Pons (tissue), 1 donor: ENCODE measurements around the gene BAHCC1.

Experiments used
- DNase-seq: peaks from one replicate; pipeline ENCODE4 v3.0.0-alpha.2; 2016; ENCODE audit warnings: low spot score

Gene BAHCC1

DNA sequence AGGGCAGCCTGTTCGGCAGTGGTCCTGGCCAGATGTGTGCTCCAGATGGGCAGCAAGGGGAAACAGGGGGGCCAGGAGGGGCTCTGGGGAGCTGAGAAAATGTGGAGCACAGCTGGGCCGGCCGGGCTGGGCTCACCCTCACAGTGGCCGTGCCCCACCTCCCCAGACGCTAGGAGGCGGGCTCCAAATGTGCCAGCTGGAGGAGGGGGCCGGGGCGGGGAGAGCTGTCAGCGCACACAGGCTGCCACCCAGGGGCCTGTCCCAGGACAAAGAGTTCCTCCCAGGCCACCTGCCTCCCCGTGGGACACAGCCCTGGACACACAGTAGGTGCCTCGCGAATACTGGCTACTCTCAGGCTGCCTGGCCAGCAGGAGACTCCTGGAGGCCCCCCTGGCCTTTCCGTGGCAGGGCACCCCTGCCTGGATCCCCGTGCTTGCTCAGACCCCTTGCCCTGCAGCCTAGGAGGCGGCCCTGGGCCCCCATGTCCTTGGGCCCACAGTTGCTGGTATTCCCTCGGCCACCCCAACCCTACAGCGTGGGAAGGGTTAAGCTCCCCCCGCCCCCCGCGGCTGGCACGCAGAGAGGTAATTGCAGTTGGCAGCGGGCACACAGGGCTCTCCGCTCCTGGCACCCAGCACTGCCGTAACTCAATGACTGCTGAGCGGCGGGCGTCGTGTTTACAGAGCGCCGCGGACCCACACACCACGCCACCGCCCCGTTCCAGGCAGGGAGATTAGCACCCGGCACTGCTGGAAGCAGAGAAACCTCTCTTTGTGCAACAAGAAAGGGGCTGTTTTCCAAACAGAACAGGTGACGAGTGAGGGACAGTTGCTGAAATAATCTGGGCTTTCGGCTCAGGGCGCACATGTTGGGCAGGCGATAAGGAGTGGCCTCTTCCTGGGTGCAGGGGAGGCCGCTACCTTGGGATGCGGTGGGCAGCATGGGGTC lies 32.2 kb downstream of the BAHCC1 start:
- DNase-seq, result peak; percentile 86

DNA sequence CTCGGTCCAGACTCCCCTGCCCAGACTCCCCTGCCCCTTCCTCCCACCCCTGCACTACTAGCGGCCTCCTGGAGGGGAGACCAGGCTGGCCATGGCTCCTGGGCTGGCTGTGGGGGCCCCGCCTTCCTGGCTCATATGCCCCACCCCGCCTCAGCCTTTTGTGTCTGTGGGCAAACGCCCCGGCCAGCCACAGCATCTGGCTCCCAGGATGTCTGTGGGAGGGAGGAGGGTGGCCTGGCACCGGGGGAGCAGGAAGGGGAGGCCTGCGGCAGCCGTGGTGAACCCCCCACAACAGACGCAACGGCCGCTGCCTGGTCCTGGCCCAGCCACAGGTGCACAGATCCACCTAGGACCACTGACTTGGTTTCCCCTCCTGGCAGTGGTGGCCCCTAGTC lies 32.9 kb downstream of the BAHCC1 start:
- peak; percentile 65 for DNase-seq

DNA sequence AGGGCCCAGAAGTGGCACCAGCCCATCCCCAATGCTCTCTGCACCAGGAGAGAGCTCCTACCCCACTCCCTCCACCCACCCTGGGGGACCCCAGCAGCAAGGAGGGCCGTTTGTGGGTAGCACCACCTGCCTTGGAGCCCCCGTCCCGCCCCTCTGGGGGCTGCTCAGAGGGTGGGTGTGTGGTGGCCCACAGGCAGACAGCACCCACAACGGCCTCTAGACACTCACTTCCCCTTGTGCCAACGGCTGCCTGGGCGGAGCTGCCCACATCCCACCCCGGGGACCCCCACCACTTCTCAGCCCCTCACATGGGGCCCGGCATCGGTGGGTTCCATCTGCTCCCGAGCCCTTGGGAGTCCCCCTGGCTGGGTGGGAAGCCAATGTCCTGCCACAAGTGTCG lies 33.3 kb downstream of the BAHCC1 start:
- no peak for DNase-seq

DNA sequence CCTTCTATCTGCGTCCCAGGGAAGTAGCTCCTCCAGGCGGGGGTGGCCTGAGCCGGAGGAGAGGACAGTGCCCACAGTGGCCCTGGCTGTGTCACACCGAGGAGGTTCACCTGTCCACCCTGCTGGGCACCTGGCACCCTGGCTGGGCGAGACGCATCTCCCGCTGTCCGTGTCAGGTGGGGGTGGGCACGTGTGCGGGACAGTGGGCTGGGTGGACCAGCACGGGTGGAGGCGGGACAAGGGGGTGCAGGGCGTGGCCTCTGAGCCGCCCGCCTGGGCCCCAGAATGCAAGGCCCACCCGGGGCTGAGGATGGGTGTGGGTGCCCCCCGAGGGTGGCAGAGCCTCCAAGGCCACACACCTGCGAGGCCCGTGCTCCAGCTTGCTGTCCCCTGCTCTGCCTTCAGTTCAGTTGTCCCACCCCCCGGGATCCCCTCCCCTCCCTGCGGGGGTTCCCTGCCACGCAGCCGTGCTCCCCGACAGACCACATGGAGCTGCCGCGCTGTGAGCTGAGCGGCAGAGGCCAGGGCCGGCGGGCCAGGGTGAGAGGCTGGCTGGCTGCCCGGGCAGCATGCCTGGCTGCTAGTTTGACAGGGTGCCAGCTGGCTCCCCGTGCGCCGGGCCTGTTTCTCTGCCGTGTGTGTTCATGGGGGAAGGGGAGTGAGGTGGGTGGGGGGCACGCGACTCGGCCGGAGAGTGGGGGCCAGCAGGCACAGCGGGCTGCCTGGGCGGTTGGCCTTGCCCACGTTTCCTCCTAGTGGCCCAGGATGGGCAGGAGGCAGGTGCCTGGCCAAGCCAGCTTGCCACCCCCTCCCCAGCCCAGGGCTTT lies 33.9 kb downstream of the BAHCC1 start:
- DNase-seq, result peak; percentile 78

DNA sequence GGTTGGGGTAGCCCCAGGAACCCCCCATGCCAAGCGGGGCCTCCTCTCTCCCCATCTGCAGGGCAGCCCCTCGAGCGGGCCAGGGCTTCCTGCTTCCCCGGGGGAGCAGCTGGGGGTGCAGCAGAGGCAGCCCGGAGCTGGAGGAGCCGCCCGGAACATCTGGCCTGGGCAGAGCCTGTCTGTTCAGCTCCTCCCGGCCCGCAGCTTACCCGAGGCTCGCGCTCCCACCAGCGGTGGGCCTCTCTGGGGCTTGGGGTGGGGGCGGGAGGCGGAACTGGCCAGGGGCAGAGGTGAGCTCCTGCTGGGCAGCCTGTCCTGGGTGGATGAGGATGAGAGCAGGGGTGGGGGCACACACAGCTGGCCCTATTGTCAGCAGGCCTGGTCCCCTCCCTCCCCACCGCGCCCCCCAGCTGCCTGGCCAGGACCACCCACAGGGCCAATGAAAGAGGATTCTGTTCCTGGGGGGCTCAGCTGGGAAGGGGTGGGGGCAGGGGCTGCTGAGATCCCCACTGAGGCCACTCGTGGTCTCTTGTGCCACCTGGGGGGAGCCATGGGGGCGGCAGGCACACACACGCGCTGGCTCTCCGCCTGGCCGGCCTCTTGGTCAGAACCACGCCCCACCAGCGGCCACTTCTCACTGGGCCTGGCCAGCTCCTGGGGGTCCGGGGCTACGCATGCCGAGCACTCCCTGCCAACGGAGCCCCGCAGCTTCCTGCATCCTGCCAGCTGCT lies 34.7 kb downstream of the BAHCC1 start:
- DNase-seq, result no peak

DNA sequence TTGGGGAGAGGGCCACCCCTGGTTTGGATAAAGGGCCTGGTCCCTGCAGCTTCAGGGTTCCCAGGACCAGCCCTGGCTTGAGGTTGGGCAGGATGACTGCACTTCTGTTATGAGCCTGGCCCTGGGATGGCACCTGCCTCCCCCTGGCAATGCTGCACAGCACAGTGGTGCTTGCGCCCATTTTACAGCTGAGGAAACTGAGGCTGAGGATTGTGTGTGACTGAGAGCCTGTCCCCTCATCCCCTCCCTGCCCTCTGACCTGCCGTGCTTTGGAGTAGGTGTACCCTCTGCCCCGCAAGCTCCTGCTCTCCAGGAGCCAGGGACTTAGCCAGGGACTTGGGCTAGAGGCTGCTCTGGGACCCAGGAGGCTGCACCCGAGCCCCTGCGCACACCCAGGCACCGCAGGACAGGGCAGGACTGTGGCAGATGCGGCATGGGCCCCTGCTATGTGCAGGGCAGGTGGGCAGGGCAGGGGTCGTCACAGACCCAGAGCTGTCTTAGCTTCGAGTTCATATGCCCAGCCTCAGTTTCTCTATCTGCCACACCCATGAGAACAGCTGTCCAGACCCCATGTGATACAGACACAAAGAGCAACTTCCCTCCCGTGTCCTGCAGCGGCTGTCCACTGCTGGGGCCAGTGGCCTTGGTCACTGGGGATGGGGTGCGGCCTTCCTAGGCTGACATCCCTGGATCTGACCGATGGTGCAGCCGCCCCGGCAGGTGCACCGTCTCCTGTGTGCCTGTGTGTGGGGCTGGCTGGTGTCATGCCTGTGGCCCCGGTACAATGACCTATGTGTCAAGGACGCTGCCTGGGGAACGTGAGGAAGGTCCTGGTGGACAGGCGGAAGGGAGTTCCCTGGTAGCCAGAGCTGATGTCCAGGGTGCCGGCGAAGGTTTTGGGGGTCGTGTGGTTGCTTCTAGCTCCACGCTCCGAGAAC lies 36.6 kb downstream of the BAHCC1 start:
- no peak for DNase-seq

DNA sequence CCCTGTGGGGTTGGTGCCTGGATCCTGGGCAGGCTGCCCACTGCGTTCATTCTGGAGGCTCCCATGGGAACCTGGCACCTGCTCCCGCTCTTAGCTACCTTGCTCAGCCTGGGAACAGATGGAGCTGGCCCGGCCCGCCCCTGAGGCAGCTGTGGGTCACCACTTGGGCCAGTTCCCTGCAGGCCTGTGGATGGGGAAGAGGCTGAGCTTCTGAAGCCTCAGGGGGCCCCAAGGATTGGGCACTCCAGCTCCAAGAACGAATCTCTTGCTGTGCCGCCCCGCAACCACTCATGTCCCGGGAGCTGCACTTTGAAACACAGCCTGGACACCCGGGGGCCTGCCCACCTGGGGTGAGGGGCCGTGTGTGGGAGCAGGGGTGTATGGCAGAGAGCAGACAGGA lies 37.7 kb downstream of the BAHCC1 start:
- peak; percentile 14 for DNase-seq

DNA sequence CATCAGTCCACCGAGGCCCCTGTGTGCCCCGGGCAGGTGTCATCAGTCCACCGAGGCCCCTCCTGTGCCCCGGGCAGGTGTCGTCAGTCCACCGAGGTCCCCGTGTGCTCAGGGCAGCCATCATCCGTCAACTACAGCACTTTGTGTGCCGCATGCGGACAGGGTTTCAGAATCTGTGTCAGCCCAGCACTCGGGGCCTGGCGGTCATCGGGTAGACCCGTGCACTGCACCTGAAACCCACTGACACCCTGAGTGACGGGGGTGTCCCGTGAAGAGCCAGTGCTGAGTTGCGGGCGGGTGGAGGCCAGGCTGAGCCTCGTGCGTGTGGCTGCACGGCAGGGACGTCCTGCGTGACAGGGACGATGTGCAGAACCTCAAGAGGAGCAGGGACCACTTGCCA lies 38.4 kb downstream of the BAHCC1 start:
- no peak for DNase-seq

DNA sequence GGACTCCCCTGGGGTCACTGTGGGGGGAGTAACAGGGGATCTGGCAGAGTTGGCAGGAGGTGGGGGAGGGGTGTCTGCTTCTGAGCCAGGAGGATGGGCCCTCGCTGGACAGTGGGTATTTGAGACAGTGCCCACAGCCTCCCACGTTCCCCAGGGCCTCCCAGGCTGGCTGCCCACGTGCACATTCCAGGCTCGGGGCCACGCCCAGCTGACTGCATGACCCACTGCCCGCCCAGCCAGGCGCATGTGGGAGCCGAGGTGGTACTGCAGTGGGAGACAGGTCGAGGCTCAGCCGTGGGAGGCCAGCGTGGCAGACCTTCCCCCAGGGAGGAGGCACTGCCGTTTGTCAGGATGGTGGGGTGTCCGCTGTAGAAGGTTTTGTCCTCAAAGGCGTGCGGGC lies 38.8 kb downstream of the BAHCC1 start:
- DNase-seq, result no peak

DNA sequence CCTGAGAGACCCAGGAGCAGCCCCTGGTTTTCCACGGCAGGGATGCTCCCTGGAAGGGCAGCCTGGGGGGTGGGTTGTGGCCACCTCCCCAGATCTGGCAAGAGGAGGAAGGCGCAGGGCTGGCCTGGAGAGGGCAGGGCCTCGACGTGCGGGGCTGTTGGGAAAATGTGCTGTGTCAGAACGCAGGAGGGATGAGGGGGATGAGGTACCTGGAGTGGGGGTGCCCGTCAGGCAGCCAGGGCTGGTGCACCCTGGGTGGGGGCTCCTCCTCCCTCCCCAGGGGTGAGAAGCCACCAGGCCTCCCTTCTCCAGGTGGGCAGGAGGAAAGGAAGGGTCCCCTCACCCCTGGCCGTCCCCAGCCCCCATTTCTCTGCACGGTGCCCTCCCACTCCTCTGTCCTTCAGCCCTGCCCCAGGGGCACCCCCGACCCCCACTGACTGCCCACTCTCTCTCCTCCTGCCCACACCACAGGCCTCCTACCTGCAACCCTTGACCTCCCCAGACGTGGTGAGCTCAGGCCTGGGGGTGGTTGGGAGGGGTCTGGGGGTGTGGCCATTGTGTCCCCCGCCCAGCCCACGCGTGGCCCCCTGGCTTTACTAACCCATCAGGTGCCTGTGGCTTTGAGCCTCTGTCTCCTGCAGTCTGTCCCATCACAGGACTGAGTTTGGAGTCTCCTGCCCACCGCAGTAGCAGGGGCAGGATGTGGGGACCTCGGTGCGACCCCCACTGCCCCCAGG lies 39.6 kb downstream of the BAHCC1 start:
- DNase-seq, result no peak

DNA sequence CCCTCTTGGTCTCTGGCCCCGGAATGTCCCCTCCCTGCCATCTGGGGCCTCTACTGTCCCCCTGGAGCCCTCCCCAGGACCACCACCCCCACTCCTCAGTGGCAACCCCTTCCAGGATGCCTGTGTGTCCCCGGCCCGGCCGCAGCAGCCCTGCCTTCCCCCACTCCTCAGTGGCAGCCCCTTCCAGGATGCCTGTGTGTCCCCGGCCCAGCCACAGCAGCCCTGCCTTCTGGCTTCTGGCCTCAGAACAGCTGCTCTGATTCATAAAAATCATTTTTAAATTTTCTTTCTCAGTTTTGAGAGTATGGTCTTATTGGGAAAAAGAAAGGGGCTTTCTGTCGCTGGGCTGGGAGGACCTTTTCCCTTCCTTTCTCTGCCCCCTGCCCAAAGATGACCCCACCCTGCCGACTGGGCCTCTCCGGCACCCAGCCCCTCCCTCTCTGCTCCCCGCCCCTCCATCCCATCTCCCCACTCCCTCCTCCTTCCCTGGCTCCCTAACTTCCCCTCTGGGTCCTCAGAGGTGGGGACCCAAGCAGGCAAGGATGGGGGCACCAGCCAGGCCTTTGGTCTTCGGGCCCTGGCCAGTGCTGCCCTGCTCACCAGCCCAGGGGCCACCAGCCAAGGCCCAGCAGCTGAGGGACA lies 40.5 kb downstream of the BAHCC1 start:
- no peak for DNase-seq

DNA sequence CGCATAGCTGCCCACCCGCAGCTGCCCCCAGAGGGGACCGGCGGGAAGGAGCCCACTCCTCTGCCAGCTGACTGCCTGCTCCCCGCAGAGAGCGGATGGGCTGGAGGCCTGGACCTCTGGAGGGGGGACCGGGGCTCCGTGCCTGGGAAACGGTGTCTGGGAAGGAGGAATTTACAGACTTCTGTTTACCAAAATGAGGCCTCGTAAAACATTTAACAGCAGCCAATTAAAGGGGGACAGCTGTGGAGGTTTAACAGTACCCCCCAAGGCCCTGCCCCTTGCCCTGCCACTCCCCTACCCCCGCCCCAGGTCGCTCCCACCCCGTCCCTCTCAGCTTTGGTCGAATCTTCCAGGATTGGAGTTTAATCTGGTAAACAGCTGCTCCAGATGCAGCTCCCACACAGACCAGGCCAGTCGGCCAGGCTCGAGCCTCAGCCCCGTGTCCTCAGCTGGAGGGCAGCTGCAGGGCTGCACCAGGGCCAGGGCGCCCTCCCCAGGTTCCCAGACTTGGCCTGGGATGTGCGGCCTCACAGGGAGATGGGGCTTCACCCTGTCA lies 41.1 kb downstream of the BAHCC1 start:
- no peak for DNase-seq

DNA sequence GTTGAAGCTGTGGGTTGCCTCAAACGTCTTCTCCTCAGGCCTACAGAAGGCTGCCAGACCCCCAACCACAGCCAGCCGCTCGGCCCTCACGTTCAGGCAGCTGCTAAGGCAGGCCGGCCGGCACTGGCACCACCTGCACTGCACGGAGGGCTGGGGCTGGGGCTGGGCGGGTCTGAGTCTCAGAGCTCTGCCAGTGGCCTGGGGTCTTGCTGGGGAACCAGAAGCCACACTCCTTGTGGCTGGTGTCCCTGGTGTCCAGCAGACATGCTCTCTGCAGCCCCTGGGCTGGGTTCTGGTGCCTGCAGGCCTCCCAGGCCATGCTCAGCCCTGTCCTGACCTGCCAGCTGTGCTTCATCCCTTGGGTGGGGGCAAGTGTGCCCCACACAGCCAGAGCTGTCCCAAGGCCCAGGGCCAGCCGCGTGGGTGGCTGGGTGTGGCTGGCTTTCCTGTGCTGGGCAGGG lies 42.0 kb downstream of the BAHCC1 start:
- no peak for DNase-seq

DNA sequence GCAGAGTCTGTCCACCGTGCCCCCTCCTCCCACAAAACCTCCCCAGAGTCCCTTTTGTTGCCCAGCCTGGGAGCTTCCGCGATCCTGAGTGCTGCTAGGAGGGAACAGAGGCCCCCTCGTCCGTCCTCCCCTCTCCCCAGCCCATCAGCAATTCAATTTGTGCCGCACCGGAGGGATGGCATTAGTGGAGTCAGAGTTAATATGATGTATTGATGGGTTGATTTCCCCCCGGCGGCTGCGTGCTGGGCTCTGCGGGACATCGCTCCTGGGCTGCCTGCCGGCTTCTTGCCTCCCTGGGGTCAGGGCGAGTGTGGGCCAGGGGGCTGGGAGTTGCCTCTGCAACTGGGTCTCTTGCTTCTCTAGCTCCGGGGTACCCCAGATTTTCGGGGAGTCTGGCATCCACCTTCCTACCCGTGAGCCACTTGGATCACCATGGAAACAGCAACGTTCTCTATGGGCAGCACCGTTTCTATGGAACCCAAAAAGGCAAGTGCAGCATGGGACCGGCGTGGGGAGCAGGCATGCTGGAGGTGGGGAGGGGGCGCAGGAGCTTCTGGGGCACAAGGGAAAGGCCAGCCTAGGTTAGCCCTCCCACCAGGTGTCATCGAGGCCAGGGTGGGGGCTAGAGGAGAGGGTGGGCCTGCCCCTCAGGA lies 42.9 kb downstream of the BAHCC1 start:
- no peak for DNase-seq

DNA sequence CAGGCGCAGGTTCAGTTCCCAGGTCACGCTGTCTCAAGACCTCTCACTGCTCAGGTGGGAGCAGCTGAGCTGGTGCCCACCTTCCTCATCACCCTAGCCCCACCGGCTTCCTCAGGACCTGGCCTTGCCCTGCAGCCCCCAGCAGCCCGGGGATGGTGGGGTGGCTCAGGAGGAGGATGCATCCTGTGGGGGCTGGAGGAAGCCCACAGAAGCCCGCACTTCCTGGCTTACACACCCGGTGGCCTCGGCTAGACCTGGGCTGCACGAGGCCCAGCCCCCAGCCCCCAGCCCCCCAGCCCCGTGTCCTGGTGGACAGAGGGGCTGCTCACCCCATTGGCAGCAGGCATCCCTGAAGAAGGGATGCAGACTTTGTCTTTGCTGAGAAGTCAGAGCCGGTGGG lies 43.4 kb downstream of the BAHCC1 start:
- DNase-seq, result no peak

DNA sequence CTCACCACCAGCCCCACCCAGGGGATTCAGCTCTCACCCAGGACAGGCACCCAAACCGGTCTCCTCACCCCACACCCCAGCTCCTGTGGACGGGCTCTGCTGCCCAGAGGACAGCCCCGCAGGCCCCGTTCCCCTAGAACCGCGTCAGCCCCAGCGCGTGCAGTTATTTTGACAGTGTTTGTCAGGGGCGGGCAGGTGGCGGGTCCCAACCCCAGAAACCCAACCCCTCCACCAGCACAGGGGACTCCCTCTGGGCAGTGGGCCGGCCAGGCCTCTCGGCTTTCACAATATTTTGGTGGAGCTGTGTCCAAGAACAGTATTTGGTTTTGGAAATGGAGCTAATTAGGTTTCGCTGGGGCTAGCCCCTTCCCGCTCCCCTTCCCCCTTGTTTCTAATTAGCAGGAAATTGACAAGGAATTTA lies 44.8 kb downstream of the BAHCC1 start:
- no peak for DNase-seq

DNA sequence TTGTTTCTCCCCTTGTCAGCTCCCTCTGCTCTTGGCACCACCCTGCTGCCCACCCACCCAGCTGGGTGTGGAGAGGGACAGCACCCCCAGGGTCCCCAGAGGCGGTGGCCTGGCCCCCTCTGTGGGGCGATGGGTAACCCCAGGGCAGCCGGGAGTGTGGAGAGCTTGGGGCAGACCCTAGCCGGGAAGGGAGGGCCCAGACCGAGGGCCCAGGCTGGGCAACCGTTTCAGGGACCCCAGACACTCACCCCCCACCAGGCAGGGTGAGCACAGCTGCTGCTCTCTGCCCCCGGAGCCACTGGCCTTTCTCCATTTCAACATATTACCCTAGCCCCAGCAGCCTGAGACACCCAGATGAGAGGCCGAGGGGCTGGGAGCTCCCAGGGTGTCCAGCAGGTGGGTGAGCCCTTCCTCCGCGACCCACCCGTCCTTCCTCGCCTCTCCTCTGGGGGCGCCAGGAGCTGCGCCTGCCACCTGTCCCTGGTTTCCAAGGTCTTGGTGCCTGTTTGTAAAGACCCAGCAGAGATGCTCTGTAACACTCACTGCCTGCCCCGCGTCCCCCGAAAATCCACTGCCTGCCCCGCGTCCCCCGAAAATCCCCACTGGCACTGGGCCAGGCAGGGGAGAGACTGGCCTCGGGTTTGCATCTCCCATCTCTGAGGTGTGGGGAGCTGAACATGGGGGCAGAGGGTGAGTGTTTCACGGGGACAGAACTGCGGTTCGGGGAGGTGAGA lies 45.4 kb downstream of the BAHCC1 start:
- DNase-seq, result no peak

DNA sequence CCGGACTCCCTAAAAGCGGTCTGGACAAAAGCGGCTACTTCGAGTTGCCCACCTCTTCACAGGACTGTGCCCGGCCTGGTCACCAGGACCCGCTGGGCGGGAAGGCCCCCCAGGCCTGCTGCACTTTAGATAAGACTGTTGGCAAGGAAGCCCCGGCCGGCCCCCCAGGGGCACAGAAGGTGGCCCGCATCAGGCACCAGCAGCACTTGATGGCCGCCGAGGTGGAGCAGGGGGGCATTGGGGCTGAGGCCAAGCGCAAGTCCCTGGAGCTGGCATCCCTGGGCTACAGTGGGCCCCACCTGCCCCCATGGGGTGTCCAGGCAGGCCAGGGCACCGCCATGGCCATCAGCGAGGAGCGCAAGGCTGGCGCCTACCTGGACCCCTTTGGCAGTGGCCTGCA lies 47.5 kb downstream of the BAHCC1 start:
- DNase-seq, result no peak
